ENCODE results near the gene FLVCR2.

GRCh38 chr14:75662966-75663365, 84.5 kb downstream of the FLVCR2 start:
- TF ChIP-seq, protein P1, sequence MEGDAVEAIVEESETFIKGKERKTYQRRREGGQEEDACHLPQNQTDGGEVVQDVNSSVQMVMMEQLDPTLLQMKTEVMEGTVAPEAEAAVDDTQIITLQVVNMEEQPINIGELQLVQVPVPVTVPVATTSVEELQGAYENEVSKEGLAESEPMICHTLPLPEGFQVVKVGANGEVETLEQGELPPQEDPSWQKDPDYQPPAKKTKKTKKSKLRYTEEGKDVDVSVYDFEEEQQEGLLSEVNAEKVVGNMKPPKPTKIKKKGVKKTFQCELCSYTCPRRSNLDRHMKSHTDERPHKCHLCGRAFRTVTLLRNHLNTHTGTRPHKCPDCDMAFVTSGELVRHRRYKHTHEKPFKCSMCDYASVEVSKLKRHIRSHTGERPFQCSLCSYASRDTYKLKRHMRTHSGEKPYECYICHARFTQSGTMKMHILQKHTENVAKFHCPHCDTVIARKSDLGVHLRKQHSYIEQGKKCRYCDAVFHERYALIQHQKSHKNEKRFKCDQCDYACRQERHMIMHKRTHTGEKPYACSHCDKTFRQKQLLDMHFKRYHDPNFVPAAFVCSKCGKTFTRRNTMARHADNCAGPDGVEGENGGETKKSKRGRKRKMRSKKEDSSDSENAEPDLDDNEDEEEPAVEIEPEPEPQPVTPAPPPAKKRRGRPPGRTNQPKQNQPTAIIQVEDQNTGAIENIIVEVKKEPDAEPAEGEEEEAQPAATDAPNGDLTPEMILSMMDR (conservative IDR thresholded peaks at IDR 0.05; ENCODE audit: low read depth, low read length), result no peak
- TF ChIP-seq EZH2 (IDR thresholded peaks at IDR 0.05; ENCODE audit: low read length, unreplicated experiment), result no peak

Measured in PC-3 (cell line).